IPS DF 4.7 (cell line): ENCODE data around the gene TTC19.
A peak's percentile ranks its signal among the peaks of the same experiment; 100 is the strongest.

Experiments used
- DNase-seq: peaks from one replicate; pipeline ENCODE4 v3.0.0-alpha.2; 2013; ENCODE audit warnings: low spot score; ENCODE audit errors: extremely low read depth

TTC19 gene

GRCh38 chr17:15999141-15999973 lies at the start of gene TTC19, which contains the start of gene ZSWIM7:
Gene TTC19 (plus strand): TSS chr17:15999824. CDS start chr17:15999849, 25 bp downstream.
Gene ZSWIM7 (minus strand): TSS chr17:15999704. CDS start chr17:15999594, 110 bp downstream.
- peak; percentile 88 for DNase-seq

- no peak for DNase-seq
Observed at GRCh38 chr17:15951368-15952047, 48.1 kb upstream of the TTC19 start.

GRCh38 chr17:15952048-15952532 lies 47.5 kb upstream of the TTC19 start:
- DNase-seq, result no peak

GRCh38 chr17:15952916-15953790 lies 46.5 kb upstream of the TTC19 start:
- DNase-seq, result no peak

- DNase-seq, result no peak
Observed at GRCh38 chr17:15954222-15954621, 45.4 kb upstream of the TTC19 start.

- no peak for DNase-seq
Observed at GRCh38 chr17:15955793-15956541, 43.7 kb upstream of the TTC19 start.

GRCh38 chr17:15957206-15957605 lies 42.4 kb upstream of the TTC19 start:
- DNase-seq, result no peak

- DNase-seq, result no peak
Observed at GRCh38 chr17:15957608-15958307, 41.9 kb upstream of the TTC19 start.

- DNase-seq, result no peak
Observed at GRCh38 chr17:15958484-15958854, 41.2 kb upstream of the TTC19 start.

- DNase-seq, result no peak
Observed at GRCh38 chr17:15963670-15964110, 35.9 kb upstream of the TTC19 start.

GRCh38 chr17:15965528-15965927 lies 34.1 kb upstream of the TTC19 start:
- no peak for DNase-seq

- DNase-seq, result peak; percentile 79
Observed at GRCh38 chr17:15966183-15966878, 33.3 kb upstream of the TTC19 start.

GRCh38 chr17:15966879-15967248 lies 32.8 kb upstream of the TTC19 start:
- no peak for DNase-seq

GRCh38 chr17:15967706-15968399 lies 31.8 kb upstream of the TTC19 start:
- DNase-seq, result no peak

- no peak for DNase-seq
Observed at GRCh38 chr17:15969463-15969862, 30.2 kb upstream of the TTC19 start.

- no peak for DNase-seq
Observed at GRCh38 chr17:15970500-15970899, 29.1 kb upstream of the TTC19 start.

GRCh38 chr17:15971098-15971678 lies 28.4 kb upstream of the TTC19 start:
- DNase-seq, result no peak

- no peak for DNase-seq
Observed at GRCh38 chr17:15971882-15972281, 27.7 kb upstream of the TTC19 start.
